ENCODE data around the gene BBLN. TPM values are rescaled to one million over a fixed set of nuclear protein-coding genes. Genes with fewer than 3 reads are reported as not detected.

Gene BBLN
- total and polyA plus RNA-seq, 5 donors from 2014 or later: 70.9 to 176 (median 117) TPM

DNA sequence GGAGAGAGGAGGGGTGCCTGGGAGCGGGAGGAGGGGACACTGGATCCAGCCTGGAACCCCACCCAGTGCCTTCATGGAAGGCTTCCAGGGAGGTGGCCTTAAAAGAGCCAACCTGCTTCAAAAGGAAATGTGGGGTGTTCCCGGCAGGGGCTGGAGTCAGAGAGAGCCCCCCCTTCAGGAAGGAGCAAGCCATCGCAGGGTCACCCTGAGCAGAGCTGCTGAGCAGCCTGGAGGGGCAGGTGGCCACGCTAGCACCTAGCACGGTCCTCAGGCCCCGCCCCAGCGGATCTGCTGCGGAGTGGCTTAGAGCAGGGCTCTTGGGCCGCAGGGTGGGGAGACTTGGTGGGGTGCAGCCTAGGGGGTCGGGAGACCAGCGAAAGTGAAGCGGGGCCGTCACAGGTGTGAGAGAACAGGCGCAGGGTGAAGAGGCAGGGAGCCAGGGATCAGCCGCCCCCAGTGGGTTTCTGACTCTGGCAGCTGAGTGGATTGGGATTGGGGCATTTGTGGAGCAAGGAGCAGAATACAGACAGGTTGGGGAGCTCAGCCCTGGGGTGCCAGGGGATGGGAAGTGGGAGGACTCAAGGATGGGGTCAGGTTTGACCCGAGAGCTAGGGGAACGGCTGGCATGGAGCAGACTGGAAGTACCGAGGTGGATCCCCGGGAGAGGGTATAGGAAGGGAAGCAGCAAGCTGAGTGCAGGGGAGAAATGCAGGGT lies 9.3 kb upstream of the BBLN start:
- Histone ChIP-seq H3K4me3 (ENCODE audit: low read depth, low read length) (no peak overlapping the region), H3K36me3 (ENCODE audit: control insufficient read depth, insufficient read depth, low read length) (no peaks in the 10 kb centered on the region), H3K9me3 (ENCODE audit: control insufficient read depth in 2 of 2, low read length in 2 of 2) (no peaks in the 10 kb centered on the region), H3K4me1 (ENCODE audit: control insufficient read depth, insufficient read depth, low read length, poor library complexity, severe bottlenecking) (no peaks in the 10 kb centered on the region), H3K27ac (ENCODE audit: insufficient read depth, low read length, poor library complexity, severe bottlenecking) (no peak overlapping the region), H3K27me3 (ENCODE audit: control insufficient read depth, insufficient read depth, low read length) (no peaks in the 10 kb centered on the region)
- Mint-ChIP-seq H3K4me1 (peaks cover 0 to 3% (median 0%) of the 10 kb centered on the region in 4 donors), H3K27me3 (no peaks in the 10 kb centered on the region), H3K27ac (peak overlapping the region in 1 of 3 donors; percentile 62), H3K36me3 (no peaks in the 10 kb centered on the region), H3K9me3 (no peaks in the 10 kb centered on the region), H3K4me3 (no peak overlapping the region)
- ATAC-seq (ENCODE audit: low read depth in 2 of 2): peak; percentile 19 to 33
- peak in 1 of 3 donors; percentile 21 for DNase-seq

DNA sequence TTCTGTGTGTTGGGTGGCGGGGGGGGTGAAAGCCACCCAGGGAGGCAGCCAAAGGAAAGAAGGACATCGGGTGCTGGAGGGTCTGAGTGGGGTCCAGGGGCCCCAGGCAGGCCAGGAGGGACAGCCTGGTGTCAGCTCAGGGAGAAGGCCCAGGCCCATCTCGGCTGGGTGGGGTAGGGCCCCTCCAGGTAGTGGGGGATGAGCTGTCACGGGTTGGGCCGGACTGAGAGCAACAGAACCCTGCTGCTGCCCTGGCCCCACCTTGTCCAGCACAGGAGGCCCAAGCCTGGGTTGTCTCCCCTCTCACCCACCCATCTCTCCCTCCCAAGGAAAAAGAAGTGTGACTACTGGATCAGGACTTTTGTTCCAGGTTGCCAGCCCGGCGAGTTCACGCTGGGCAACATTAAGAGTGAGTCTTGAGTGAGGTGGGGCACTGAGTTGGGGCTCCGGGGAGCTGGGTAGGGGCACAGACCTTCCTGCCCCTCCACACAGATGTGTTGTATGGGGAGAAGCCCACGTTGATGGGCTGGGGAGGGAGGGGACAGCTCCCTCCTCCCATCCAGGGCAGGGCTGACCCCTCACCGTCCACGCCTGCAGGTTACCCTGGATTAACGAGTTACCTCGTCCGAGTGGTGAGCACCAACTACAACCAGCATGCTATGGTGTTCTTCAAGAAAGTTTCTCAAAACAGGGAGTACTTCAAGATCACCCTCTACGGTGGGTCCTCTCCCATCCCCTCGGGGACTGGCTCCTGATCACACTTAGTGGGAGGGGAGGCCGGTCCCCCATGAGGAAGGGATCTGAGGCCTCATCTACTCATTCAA lies 8.5 kb upstream of the BBLN start:
- H3K27me3 Mint-ChIP-seq: no peaks in the 10 kb centered on the region
- H3K27ac Mint-ChIP-seq: no peak overlapping the region
- H3K27ac ChIP-seq (ENCODE audit: insufficient read depth, low read length, poor library complexity, severe bottlenecking): no peak overlapping the region

GRCh38 chr9:128152133-128153059 lies 7.7 kb upstream of the BBLN start:
- Histone ChIP-seq H3K4me3 (ENCODE audit: low read depth, low read length) (no peak overlapping the region), H3K9me3 (ENCODE audit: control insufficient read depth in 2 of 2, low read length in 2 of 2) (no peaks in the 10 kb centered on the region), H3K27me3 (ENCODE audit: control insufficient read depth, insufficient read depth, low read length) (no peaks in the 10 kb centered on the region), H3K27ac (ENCODE audit: insufficient read depth, low read length, poor library complexity, severe bottlenecking) (no peak overlapping the region), H3K36me3 (ENCODE audit: control insufficient read depth, insufficient read depth, low read length) (no peaks in the 10 kb centered on the region), H3K4me1 (ENCODE audit: control insufficient read depth, insufficient read depth, low read length, poor library complexity, severe bottlenecking) (no peaks in the 10 kb centered on the region)
- ATAC-seq (ENCODE audit: low read depth in 2 of 2): no peak
- Mint-ChIP-seq H3K4me3 (no peak overlapping the region), H3K4me1 (peaks cover 0 to 4% (median 0%) of the 10 kb centered on the region in 4 donors), H3K27me3 (no peaks in the 10 kb centered on the region), H3K9me3 (no peaks in the 10 kb centered on the region), H3K27ac (no peak overlapping the region), H3K36me3 (no peaks in the 10 kb centered on the region)
- no peak for DNase-seq

More for the DNA sequence above, 8.5 kb upstream of the BBLN start:
- DNase-seq (no peak), ATAC-seq (ENCODE audit: low read depth in 2 of 2) (no peak)
- no peak overlapping the region for H3K4me3 Mint-ChIP-seq
- no peaks in the 10 kb centered on the region for H3K9me3 Mint-ChIP-seq
- Histone ChIP-seq H3K9me3 (ENCODE audit: control insufficient read depth in 2 of 2, low read length in 2 of 2) (no peaks in the 10 kb centered on the region), H3K36me3 (ENCODE audit: control insufficient read depth, insufficient read depth, low read length) (no peaks in the 10 kb centered on the region), H3K4me3 (ENCODE audit: low read depth, low read length) (no peak overlapping the region), H3K4me1 (ENCODE audit: control insufficient read depth, insufficient read depth, low read length, poor library complexity, severe bottlenecking) (no peaks in the 10 kb centered on the region), H3K27me3 (ENCODE audit: control insufficient read depth, insufficient read depth, low read length) (no peaks in the 10 kb centered on the region)
- no peaks in the 10 kb centered on the region for H3K36me3 Mint-ChIP-seq
- peaks cover 0 to 4% (median 0%) of the 10 kb centered on the region in 4 donors for H3K4me1 Mint-ChIP-seq

DNA sequence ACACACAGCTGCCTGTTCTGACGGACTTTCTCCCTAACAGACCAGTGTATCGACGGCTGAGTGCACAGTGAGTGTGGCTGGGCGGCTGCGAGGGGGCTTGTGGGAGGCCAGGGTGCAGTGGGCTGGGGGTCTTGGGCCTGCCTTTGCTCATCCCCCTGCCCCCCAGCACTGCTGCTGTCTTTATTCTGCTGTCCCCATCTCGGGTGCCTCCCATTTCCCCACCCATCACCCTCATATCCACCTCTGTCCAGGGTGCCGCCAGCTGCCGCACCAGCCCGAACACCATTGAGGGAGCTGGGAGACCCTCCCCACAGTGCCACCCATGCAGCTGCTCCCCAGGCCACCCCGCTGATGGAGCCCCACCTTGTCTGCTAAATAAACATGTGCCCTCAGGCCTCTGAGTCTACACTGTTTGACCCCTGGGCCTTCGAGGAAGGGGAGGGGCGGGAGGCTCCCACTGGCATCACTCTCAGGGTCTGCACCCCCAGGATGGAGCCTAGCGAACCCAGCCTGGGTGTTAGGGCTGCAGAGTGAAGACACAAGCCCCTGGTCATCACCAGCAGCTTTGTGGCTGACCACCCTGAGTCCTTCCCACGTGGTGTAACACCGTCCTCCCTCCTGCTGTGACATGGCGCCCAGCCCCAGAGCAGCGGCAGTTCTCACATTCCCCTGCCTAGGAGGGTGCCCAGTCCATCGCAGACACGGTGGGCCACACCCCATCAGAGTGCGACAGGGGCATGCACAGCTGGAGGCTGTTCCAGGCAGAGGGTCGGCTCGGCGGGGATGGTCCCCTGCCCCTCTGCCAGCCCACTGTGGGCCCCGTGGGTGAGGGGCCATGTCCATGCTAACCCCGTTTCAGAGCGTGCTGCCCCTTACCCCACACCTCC lies 6.8 kb upstream of the BBLN start:
- Histone ChIP-seq H3K9me3 (ENCODE audit: control insufficient read depth in 2 of 2, low read length in 2 of 2) (no peaks in the 10 kb centered on the region), H3K27ac (ENCODE audit: insufficient read depth, low read length, poor library complexity, severe bottlenecking) (no peak overlapping the region), H3K36me3 (ENCODE audit: control insufficient read depth, insufficient read depth, low read length) (no peaks in the 10 kb centered on the region), H3K4me3 (ENCODE audit: low read depth, low read length) (no peak overlapping the region), H3K27me3 (ENCODE audit: control insufficient read depth, insufficient read depth, low read length) (no peaks in the 10 kb centered on the region), H3K4me1 (ENCODE audit: control insufficient read depth, insufficient read depth, low read length, poor library complexity, severe bottlenecking) (no peaks in the 10 kb centered on the region)
- ATAC-seq (ENCODE audit: low read depth in 2 of 2): no peak
- Mint-ChIP-seq H3K27ac (no peak overlapping the region), H3K36me3 (no peaks in the 10 kb centered on the region), H3K4me3 (no peak overlapping the region), H3K4me1 (peaks cover 0 to 4% (median 0%) of the 10 kb centered on the region in 4 donors), H3K9me3 (no peaks in the 10 kb centered on the region), H3K27me3 (no peaks in the 10 kb centered on the region)
- no peak for DNase-seq

DNA sequence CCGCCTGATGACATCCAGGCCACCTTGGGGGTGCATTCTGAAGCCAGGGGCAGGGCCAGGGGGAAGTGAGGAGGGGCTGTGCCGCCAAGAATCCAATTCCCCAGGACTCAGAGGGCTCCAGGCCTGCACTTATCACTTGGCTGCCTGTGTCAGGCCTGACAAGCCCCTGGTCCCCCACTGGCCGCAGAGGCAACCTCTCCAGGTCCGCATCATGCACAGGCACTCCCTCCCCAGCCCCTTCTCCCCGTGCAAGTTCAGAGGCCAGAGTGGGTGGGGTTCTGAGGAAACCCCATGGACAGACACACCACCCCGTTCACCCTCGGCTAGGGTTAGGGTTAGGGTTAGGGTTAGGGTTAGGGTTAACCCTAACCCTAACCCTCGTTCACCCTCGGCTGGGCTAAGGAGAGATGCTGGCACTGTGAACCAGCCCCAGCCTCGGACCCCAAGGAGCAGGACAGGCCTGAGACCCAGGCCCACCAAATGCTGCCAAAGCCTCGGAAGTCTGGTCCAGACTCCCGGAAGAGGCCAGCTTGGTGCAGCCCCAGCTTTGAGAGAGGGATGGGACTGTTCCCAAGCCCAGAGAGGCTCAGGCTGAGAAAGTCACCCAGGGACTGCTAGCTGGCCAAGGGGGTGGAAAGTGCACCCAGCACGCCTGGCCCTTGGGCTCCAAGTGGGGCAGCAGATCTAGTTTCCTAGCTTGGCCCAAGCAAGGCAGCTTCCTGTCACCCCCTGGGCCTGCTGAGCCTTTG lies 5.9 kb upstream of the BBLN start:
- Histone ChIP-seq H3K27me3 (ENCODE audit: control insufficient read depth, insufficient read depth, low read length) (no peaks in the 10 kb centered on the region), H3K36me3 (ENCODE audit: control insufficient read depth, insufficient read depth, low read length) (no peaks in the 10 kb centered on the region), H3K4me1 (ENCODE audit: control insufficient read depth, insufficient read depth, low read length, poor library complexity, severe bottlenecking) (no peaks in the 10 kb centered on the region), H3K4me3 (ENCODE audit: low read depth, low read length) (no peak overlapping the region), H3K27ac (ENCODE audit: insufficient read depth, low read length, poor library complexity, severe bottlenecking) (no peak overlapping the region), H3K9me3 (ENCODE audit: control insufficient read depth in 2 of 2, low read length in 2 of 2) (no peaks in the 10 kb centered on the region)
- Mint-ChIP-seq H3K4me3 (no peak overlapping the region), H3K9me3 (no peaks in the 10 kb centered on the region), H3K4me1 (peaks cover 0 to 5% (median under 1%) of the 10 kb centered on the region in 4 donors), H3K27me3 (no peaks in the 10 kb centered on the region), H3K36me3 (no peaks in the 10 kb centered on the region), H3K27ac (no peak overlapping the region)
- no peak for DNase-seq
- ATAC-seq (ENCODE audit: low read depth in 2 of 2): no peak

GRCh38 chr9:128155736-128156500 lies 4.1 kb upstream of the BBLN start:
- Mint-ChIP-seq H3K36me3 (no peaks in the 10 kb centered on the region), H3K27ac (no peak overlapping the region), H3K9me3 (no peaks in the 10 kb centered on the region), H3K4me1 (peaks cover under 1 to 13% (median 5%) of the 10 kb centered on the region in 4 donors), H3K4me3 (peak overlapping the region in 1 of 4 donors; percentile 10), H3K27me3 (no peaks in the 10 kb centered on the region)
- ATAC-seq (ENCODE audit: low read depth in 2 of 2) (no peak), DNase-seq (no peak)
- Histone ChIP-seq H3K9me3 (ENCODE audit: control insufficient read depth in 2 of 2, low read length in 2 of 2) (no peaks in the 10 kb centered on the region), H3K4me3 (ENCODE audit: low read depth, low read length) (no peak overlapping the region), H3K4me1 (ENCODE audit: control insufficient read depth, insufficient read depth, low read length, poor library complexity, severe bottlenecking) (peaks cover 14% of the 10 kb centered on the region), H3K27ac (ENCODE audit: insufficient read depth, low read length, poor library complexity, severe bottlenecking) (no peak overlapping the region), H3K36me3 (ENCODE audit: control insufficient read depth, insufficient read depth, low read length) (no peaks in the 10 kb centered on the region), H3K27me3 (ENCODE audit: control insufficient read depth, insufficient read depth, low read length) (no peaks in the 10 kb centered on the region)
